Esophagus squamous epithelium (tissue), 4 donors: Measurements from ENCODE around the gene SLC9A9.

Experiments
- POLR2A ChIP-seq, 4 donors: fragments of 450-650 bp; IDR thresholded peaks; one replicate each; pipeline ENCODE4 v1.6.1; 2017; ENCODE audit warnings: antibody characterized with exemption in 4 of 4, mild to moderate bottlenecking in 4 of 4, moderate library complexity in 3 of 4
- TF ChIP-seq, protein P1 (sequence below), 6 experiments: fragments of 450-650 bp in 4 of 6; fragments of 200-600 bp in 2 of 6; sonication (generic) in 2 of 6; IDR thresholded peaks; one replicate each; pipeline ENCODE4 v1.5.1; 2016 to 2019; ENCODE audit warnings: antibody characterized with exemption in 6 of 6, mild to moderate bottlenecking in 4 of 6, moderate library complexity in 4 of 6

DNA sequence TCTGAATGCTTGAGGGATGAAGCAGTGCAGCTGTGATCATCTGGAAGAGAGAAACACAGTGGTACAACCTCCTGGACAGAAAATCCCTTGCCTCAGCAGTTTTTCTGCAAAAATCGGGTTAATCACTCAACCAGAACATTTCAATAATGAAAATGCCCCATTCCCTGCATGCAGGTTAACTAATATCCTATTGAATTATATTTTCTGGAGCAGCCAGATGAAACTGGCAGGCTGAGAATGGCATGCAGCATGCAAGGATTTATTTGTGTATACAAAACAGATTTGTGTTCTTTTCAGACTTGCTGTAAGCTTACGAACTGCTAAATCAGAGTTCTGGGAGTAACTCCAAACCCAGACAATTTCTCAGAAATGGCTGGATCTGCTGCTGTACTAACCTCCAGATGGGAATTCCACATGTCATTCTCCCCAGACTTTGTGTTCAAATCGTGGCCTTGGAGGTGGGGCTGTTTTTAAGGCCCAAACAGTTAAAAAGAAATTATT, 39.1 kb downstream of the SLC9A9 start:
- no peak for TF ChIP-seq POLR2A (IDR thresholded peaks at IDR 0.05)
- TF ChIP-seq, protein P1, sequence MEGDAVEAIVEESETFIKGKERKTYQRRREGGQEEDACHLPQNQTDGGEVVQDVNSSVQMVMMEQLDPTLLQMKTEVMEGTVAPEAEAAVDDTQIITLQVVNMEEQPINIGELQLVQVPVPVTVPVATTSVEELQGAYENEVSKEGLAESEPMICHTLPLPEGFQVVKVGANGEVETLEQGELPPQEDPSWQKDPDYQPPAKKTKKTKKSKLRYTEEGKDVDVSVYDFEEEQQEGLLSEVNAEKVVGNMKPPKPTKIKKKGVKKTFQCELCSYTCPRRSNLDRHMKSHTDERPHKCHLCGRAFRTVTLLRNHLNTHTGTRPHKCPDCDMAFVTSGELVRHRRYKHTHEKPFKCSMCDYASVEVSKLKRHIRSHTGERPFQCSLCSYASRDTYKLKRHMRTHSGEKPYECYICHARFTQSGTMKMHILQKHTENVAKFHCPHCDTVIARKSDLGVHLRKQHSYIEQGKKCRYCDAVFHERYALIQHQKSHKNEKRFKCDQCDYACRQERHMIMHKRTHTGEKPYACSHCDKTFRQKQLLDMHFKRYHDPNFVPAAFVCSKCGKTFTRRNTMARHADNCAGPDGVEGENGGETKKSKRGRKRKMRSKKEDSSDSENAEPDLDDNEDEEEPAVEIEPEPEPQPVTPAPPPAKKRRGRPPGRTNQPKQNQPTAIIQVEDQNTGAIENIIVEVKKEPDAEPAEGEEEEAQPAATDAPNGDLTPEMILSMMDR (IDR thresholded peaks at IDR 0.05) = no peak
